GM18508 (cell line): ENCODE measurements around the gene GGCX.

Experiments
- ATAC-seq: cut with Tn5 transposase; IDR thresholded peaks from one replicate; pipeline ENCODE4 v1.9.1; 2021; ENCODE audit warnings: moderate number of reproducible peaks; ENCODE audit not compliant: insufficient read depth, unreplicated experiment

The GGCX gene

DNA sequence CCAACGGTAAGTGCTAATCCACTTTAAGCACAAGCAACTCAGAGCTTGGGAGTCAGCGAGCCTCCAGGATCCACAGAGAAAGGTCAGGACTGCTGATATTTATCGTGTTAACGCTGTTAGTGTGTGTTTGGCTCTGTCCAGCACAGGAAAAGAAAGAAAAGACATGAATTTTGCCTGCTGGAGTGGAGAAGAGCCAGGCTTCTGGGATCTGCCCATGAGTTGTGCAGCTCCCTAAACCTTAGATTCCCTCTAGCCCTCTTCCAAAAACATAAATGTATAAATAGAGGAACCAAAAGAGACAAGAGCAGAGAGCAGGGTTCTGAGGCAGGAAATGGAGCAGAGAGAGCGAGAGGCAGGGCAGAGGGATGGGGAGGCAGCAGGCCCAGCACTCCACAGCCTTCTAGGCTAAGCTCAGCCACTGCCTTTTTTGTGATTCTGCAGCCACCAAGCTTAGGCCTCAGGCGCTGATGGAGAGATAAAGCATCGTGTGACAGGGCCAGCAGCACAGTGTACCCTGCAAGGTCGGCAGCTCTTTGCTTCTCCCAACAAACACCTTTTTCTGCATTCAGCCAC lies 36.9 kb downstream of the GGCX start:
- no peak for ATAC-seq

- ATAC-seq: no peak
Observed at GRCh38 chr2:85523903-85524335, 37.4 kb downstream of the GGCX start.

DNA sequence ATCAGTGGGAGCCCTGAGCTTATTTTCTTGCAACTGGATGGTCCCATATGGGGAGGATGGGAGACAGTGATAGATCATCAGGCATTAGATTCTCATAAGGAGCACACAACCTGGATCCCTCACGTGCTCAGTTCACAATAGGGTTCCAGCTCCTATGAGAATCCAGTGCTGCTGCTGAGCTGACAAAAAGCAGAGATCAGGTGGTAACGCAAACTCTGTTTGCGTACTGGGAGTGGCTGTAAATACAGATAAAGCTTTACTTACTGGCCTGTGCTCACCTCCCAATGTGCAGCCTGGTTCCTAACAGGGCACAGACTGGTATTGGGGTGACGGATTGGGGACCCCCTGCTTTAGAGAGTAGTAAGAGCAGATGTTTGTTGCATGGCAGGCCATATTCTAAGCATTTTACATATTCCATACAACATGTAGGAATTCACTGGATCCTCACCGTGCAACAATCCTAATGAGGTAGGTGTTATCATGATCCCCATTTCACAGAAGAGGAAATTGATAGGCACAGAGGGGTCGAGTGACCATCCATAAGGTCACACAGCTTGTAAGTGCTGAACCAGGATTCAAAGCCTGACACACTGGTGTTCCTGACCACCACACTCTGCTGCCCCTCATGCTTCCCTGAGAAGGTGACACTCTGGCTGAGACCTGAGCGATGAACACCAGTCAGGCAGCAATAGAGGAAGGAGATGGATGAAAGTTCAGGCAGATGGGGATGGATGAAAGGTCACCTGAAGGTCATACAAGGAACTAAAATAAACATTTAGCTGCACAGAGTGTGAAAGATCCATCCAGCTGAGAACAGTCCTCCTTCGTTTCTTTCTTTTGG lies 38.0 kb downstream of the GGCX start:
- ATAC-seq: no peak

DNA sequence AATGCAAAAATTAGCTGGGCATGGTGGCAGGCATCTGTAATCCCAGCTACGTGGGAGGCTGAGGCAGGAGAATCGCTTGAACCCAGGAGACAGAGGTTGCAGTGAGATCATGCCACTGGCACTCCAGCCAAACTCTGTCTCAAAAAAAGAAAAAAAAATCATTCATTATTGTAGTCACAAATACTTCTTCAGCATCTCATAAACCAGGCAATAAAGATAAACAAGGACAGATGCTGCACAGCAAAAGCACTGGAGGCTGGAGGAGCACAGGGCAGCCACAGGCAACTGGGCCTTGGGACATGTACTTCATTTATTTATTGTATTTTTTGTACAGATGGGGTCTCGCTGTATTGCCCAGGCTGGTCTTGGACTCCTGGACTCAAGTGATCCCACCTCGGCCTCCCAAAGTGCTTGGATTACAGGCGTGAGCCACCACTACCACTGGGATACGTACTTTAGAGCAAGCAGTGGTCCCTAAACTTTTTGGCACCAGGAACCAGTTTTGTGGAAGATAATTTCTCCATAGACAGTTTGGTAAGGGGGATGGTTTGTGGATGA lies 39.1 kb downstream of the GGCX start:
- ATAC-seq: no peak

DNA sequence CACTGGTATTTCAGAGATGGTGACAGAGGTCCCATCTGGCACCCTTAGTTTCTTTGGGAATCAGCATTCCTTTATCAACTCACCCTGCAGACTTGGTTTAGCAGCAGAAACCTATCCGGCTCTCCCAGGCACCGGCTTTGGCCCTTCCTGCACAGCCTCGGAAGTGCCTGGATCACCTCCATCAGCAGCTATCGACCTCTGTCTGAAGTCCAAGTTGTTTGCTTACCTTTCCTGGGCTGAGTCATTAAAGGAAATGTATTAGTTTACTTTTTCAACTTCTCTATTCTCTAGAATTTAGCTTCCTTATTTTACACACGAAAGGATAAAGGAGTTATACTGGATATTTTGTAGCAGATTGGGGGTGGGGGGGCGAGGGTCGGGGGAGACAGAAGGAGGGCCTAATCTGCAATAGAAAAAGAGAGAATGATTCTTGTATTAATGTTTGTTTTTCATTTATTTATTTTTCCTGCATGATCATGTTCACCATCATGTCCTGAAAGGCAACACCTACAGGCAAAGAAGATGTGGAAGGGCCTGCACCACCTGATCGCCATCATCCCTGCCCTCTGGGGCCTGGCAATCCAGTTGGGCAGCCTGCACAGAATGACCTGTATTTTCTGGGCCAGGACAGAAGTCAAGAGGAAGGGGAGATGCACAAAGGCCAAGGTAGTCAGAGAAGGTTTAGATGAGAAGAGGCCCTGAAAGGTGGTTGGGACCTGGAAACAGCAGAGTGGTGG lies 44.5 kb downstream of the GGCX start:
- ATAC-seq: no peak

- no peak for ATAC-seq
Observed at GRCh38 chr2:85514323-85514722, 47.0 kb downstream of the GGCX start.

DNA sequence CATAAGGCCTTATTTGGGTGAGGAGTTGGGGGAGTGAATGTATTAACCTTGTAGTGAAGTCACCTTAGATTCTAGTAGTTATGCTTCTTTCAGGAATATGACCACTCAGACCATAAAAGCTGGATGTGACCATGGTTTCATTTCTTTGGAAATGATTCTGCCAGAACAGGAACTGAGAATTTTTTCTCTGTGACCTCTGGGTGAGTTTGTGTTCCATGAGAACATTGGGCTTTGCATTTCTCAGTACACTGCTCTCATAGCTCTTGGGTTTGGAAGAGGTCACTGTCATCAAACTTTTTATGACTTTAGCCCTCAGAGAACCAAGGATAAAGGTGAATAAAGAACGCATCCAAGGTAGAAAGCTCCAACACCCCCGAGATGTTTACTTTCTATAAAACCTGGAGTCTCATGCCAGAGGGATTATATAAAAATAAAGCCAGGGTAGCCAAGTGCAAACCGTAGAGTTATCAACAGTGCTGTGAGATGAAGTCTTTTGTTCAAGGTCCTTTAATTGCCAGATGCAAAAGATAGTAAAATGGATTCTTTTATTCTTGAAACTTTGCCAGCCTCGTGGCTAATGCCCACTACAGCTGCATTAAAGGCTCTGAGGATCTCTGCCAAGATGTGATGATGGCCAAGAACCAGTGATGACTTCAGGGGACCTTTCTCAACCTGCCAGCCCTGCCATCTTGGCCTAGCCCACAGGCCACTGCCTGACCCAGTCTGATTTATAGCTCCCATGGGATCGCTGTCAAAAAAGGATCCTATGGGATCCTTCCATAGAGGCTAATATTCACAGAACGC lies 50.1 kb downstream of the GGCX start:
- ATAC-seq: no peak

GRCh38 chr2:85506768-85507181 lies 54.5 kb downstream of the GGCX start:
- ATAC-seq: no peak

- ATAC-seq: no peak
Observed at GRCh38 chr2:85505551-85506238, 55.6 kb downstream of the GGCX start.

DNA sequence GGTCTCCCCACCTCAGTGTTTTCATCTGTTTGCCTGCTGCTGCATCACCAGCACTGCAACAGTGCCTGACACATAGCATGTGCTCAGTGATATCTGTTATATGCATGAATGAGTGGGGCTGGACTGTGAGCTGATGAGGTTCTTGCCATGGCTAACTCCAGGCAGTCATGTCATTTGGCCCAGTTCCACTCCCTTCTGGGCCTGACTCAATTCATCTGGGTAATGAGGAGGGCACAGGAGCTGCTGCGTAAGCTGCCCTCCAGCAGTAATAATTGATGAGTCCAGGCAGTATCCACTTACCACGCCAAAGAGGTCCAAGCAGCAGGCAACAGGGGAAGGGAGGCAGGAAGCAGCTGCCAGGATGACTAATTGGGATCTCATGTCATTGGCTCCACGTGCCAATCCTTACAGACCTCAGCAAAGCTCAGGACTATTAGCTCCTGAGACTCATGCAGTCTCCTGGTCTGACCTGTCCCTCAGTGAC lies 56.5 kb downstream of the GGCX start:
- ATAC-seq: no peak

GRCh38 chr2:85503851-85504777 lies 57.2 kb downstream of the GGCX start:
- ATAC-seq: no peak

DNA sequence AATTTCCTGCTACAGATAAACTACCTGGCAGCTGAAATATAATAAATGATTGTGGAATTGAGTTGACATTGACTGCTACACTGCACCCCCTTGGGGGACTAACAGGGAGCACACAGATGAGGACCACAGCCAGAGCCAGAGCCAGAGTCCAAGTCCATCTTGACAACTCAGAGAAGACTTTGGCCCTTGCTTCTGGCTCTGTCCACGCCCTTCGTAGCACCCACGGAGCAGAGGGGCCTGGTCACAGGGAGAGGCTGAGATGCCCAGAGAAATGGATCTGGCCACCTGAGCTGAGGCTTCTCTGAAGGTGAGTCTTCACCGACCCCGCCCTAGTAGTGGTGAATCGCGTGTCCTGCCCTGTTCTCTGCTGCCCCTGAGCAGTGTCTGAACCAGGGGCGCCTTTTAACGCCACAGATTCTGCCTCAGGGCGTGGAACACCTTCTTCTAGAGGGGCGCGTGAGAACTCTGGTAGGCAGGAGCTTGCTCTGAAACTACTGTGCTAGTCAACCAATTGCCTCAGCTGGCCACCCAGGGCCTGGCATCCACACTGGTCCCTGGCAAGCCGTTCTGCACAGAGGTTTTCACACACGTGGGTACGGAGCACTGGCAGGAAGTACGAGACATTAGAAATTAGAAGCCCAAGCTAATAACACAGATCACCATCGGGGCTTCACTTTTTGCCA lies 58.0 kb downstream of the GGCX start:
- ATAC-seq: no peak

GRCh38 chr2:85502720-85503119 lies 58.6 kb downstream of the GGCX start:
- no peak for ATAC-seq

GRCh38 chr2:85501248-85501647 lies 60.0 kb downstream of the GGCX start:
- ATAC-seq: no peak

GRCh38 chr2:85497944-85498630 lies 63.2 kb downstream of the GGCX start:
- no peak for ATAC-seq

GRCh38 chr2:85496436-85496835 lies 64.9 kb downstream of the GGCX start:
- ATAC-seq: no peak
